ENCODE measurements around the gene BACH2.

DNA sequence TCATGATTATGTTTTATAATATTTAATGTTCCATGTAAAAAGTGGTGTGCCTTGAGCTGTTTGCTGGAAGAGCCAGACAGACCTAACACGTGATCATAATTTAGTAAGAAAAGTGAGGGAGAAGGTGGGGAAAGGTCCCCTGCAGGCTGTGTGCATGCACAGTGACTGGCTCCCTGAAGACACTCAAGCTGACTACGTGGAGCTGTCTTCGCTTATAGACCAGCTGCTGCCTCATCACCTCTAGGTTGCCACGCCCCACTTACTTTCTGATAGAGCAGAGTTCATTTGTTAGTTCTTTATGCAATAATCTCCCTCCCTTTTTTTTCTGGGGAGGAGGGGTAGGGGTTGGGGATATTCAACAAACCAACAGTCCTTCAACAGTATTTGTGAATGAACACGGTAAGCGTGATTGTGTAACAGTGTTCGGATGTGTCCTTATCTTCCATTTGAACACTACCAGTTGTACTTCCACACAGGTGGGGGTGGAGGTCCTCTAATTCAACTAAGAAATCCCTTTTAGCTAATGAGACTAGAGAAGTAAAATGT lies 157.3 kb downstream of the BACH2 start:
- TF ChIP-seq, protein P1, sequence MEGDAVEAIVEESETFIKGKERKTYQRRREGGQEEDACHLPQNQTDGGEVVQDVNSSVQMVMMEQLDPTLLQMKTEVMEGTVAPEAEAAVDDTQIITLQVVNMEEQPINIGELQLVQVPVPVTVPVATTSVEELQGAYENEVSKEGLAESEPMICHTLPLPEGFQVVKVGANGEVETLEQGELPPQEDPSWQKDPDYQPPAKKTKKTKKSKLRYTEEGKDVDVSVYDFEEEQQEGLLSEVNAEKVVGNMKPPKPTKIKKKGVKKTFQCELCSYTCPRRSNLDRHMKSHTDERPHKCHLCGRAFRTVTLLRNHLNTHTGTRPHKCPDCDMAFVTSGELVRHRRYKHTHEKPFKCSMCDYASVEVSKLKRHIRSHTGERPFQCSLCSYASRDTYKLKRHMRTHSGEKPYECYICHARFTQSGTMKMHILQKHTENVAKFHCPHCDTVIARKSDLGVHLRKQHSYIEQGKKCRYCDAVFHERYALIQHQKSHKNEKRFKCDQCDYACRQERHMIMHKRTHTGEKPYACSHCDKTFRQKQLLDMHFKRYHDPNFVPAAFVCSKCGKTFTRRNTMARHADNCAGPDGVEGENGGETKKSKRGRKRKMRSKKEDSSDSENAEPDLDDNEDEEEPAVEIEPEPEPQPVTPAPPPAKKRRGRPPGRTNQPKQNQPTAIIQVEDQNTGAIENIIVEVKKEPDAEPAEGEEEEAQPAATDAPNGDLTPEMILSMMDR (IDR thresholded peaks at IDR 0.05) = no peak
- TF ChIP-seq POLR2AphosphoS5 (IDR thresholded peaks at IDR 0.05; ENCODE audit: low read depth, low read length) = no peak
- TF ChIP-seq, protein P2, sequence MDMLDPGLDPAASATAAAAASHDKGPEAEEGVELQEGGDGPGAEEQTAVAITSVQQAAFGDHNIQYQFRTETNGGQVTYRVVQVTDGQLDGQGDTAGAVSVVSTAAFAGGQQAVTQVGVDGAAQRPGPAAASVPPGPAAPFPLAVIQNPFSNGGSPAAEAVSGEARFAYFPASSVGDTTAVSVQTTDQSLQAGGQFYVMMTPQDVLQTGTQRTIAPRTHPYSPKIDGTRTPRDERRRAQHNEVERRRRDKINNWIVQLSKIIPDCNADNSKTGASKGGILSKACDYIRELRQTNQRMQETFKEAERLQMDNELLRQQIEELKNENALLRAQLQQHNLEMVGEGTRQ (IDR thresholded peaks at IDR 0.05; ENCODE audit: borderline replicate concordance, low read depth, low read length) = no peak
- TF ChIP-seq, protein P3, sequence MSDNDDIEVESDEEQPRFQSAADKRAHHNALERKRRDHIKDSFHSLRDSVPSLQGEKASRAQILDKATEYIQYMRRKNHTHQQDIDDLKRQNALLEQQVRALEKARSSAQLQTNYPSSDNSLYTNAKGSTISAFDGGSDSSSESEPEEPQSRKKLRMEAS (IDR thresholded peaks at IDR 0.05; ENCODE audit: low read depth) = no peak
- TF ChIP-seq, protein P4, sequence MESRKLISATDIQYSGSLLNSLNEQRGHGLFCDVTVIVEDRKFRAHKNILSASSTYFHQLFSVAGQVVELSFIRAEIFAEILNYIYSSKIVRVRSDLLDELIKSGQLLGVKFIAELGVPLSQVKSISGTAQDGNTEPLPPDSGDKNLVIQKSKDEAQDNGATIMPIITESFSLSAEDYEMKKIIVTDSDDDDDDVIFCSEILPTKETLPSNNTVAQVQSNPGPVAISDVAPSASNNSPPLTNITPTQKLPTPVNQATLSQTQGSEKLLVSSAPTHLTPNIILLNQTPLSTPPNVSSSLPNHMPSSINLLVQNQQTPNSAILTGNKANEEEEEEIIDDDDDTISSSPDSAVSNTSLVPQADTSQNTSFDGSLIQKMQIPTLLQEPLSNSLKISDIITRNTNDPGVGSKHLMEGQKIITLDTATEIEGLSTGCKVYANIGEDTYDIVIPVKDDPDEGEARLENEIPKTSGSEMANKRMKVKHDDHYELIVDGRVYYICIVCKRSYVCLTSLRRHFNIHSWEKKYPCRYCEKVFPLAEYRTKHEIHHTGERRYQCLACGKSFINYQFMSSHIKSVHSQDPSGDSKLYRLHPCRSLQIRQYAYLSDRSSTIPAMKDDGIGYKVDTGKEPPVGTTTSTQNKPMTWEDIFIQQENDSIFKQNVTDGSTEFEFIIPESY (IDR thresholded peaks at IDR 0.05; ENCODE audit: borderline replicate concordance, low read depth) = no peak
- TF ChIP-seq MXI1 (IDR thresholded peaks at IDR 0.05; ENCODE audit: low read depth, low read length) = no peak

Measured in SK-N-SH (cell line).